HEK293T (cell line): ENCODE data around the gene MECR.

ENCODE experiments used
- CTCF ChIA-PET: fragments of 350-600 bp; formaldehyde crosslinking; extraction: SDS; loops from one replicate; lab custom pipeline; 2021; ENCODE audit warnings: antibody characterized with exemption, inconsistent platforms; lab: Yijun Ruan, JAX
- POLR2A ChIA-PET: fragments of 350-600 bp; formaldehyde crosslinking; extraction: SDS; loops from one replicate; lab custom pipeline; 2020; ENCODE audit warnings: antibody characterized with exemption, inconsistent platforms; lab: Yijun Ruan, JAX
- DNase-seq: peaks from one replicate; pipeline ENCODE4 v3.0.0; 2012; ENCODE audit warnings: mixed read lengths; ENCODE audit errors: extremely low spot score
- ARNT ChIP-seq: fragments of 450-650 bp; IDR thresholded peaks from 2 replicates; pipeline ENCODE4 v1.6.1; 2017; ENCODE audit warnings: mild to moderate bottlenecking
- BHLHE40 ChIP-seq: fragments of 450-650 bp; IDR thresholded peaks from 2 replicates; pipeline ENCODE4 v1.6.1; 2016; ENCODE audit warnings: mild to moderate bottlenecking, moderate library complexity, borderline replicate concordance
- CTBP1 ChIP-seq: fragments of 450-650 bp; IDR thresholded peaks from 2 replicates; pipeline ENCODE4 v1.6.1; 2016; ENCODE audit warnings: borderline replicate concordance
- ELF4 ChIP-seq: fragments of 450-650 bp; IDR thresholded peaks from 2 replicates; pipeline ENCODE4 v1.6.1; 2017; ENCODE audit warnings: antibody characterized with exemption
- FOXA1 ChIP-seq: fragments of 450-650 bp; IDR thresholded peaks from 2 replicates; pipeline ENCODE4 v1.6.1; 2016; ENCODE audit warnings: mild to moderate bottlenecking
- FOXK2 ChIP-seq: fragments of 450-650 bp; IDR thresholded peaks from 2 replicates; pipeline ENCODE4 v1.6.1; 2016; ENCODE audit warnings: mild to moderate bottlenecking
- FOXM1 ChIP-seq: fragments of 450-650 bp; IDR thresholded peaks from 2 replicates; pipeline ENCODE4 v1.6.1; 2017; ENCODE audit warnings: mild to moderate bottlenecking, borderline replicate concordance
- HDGF ChIP-seq: fragments of 450-650 bp; IDR thresholded peaks from 2 replicates; pipeline ENCODE4 v1.6.1; 2017; ENCODE audit warnings: antibody characterized with exemption, borderline replicate concordance
- L3MBTL2 ChIP-seq: fragments of 450-650 bp; conservative IDR thresholded peaks from 2 replicates; pipeline ENCODE4 v1.6.1; 2016; ENCODE audit warnings: mild to moderate bottlenecking
- LEF1 ChIP-seq: fragments of 450-650 bp; IDR thresholded peaks from 2 replicates; pipeline ENCODE4 v1.6.1; 2017; ENCODE audit warnings: mild to moderate bottlenecking, borderline replicate concordance
- NFRKB ChIP-seq: fragments of 450-650 bp; IDR thresholded peaks from 2 replicates; pipeline ENCODE4 v1.6.1; 2016; ENCODE audit warnings: mild to moderate bottlenecking, moderate library complexity
- SP1 ChIP-seq: fragments of 450-650 bp; IDR thresholded peaks from 2 replicates; pipeline ENCODE4 v1.6.1; 2017
- SUZ12 ChIP-seq: fragments of 450-650 bp; IDR thresholded peaks from 2 replicates; pipeline ENCODE4 v1.6.1; 2016; ENCODE audit warnings: mild to moderate bottlenecking
- TARDBP ChIP-seq: fragments of 450-650 bp; IDR thresholded peaks from 2 replicates; pipeline ENCODE4 v1.6.1; 2016
- ZNF384 ChIP-seq: fragments of 450-650 bp; IDR thresholded peaks from 2 replicates; pipeline ENCODE4 v1.6.1; 2016
- TF ChIP-seq, protein P1 (sequence below): fragments of 450-650 bp; IDR thresholded peaks from 2 replicates; pipeline ENCODE4 v1.6.1; 2016

Gene MECR

DNA sequence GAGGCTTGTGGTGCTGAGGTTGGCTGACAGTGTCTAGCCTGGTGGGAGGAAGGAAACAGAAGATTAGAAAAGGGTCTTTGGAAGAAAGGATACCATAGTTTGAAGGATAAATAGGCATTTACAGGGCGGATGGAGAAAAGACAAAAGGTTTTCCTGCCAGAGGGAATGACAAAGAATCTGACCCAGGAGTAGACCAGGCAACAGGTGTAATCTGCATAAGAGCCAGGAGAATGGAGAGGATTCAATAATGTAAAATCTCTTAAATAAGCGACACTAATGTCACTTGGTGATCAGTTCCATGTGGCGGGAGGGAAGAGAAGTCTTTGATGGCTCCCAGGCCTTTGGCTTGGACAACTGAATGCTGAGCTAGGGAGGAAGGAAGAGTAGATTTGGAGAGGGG lies 9.4 kb downstream of the MECR start:
- no peak for DNase-seq
- CTCF ChIA-PET = no interaction called here
- POLR2A ChIA-PET = interaction anchor here (0.9 to 1.0 kb wide), 2 partner anchors 9 to 10 kb away, joined by 3 to 5 read pairs; no protein-coding TSS in a partner anchor
- TF ChIP-seq ZNF384 = no peak
- TF ChIP-seq TARDBP = no peak
- TF ChIP-seq LEF1 = no peak

GRCh38 chr1:29218223-29218622 lies 12.5 kb downstream of the MECR start:
- TF ChIP-seq SP1 = no peak
- no peak for TF ChIP-seq ELF4
- TF ChIP-seq, protein P1, sequence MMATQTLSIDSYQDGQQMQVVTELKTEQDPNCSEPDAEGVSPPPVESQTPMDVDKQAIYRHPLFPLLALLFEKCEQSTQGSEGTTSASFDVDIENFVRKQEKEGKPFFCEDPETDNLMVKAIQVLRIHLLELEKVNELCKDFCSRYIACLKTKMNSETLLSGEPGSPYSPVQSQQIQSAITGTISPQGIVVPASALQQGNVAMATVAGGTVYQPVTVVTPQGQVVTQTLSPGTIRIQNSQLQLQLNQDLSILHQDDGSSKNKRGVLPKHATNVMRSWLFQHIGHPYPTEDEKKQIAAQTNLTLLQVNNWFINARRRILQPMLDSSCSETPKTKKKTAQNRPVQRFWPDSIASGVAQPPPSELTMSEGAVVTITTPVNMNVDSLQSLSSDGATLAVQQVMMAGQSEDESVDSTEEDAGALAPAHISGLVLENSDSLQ = no peak
- TF ChIP-seq SUZ12 = no peak
- TF ChIP-seq TARDBP = no peak
- TF ChIP-seq FOXM1 = no peak
- no peak for TF ChIP-seq CTBP1
- DNase-seq = no peak
- POLR2A ChIA-PET = interaction anchor here (1.3 kb wide), 1 partner anchor 13 kb away, joined by 3 read pairs; no protein-coding TSS in a partner anchor
- CTCF ChIA-PET = no interaction called here

- DNase-seq = no peak
- CTCF ChIA-PET = no interaction called here
- TF ChIP-seq FOXK2 (no peak), SUZ12 (no peak), ARNT (no peak), SP1 (no peak), HDGF (no peak), LEF1 (no peak), ZNF384 (no peak), L3MBTL2 (no peak), FOXM1 (no peak), FOXA1 (no peak), CTBP1 (no peak), ELF4 (no peak), TARDBP (no peak), NFRKB (no peak), BHLHE40 (no peak)
- TF ChIP-seq, protein P1 = no peak
- POLR2A ChIA-PET = no interaction called here
These were observed 13.1 kb downstream of the MECR start for GRCh38 chr1:29217633-29218032.

GRCh38 chr1:29213055-29213454 lies 17.7 kb downstream of the MECR start:
- no peak for DNase-seq
- POLR2A ChIA-PET = no interaction called here

DNA sequence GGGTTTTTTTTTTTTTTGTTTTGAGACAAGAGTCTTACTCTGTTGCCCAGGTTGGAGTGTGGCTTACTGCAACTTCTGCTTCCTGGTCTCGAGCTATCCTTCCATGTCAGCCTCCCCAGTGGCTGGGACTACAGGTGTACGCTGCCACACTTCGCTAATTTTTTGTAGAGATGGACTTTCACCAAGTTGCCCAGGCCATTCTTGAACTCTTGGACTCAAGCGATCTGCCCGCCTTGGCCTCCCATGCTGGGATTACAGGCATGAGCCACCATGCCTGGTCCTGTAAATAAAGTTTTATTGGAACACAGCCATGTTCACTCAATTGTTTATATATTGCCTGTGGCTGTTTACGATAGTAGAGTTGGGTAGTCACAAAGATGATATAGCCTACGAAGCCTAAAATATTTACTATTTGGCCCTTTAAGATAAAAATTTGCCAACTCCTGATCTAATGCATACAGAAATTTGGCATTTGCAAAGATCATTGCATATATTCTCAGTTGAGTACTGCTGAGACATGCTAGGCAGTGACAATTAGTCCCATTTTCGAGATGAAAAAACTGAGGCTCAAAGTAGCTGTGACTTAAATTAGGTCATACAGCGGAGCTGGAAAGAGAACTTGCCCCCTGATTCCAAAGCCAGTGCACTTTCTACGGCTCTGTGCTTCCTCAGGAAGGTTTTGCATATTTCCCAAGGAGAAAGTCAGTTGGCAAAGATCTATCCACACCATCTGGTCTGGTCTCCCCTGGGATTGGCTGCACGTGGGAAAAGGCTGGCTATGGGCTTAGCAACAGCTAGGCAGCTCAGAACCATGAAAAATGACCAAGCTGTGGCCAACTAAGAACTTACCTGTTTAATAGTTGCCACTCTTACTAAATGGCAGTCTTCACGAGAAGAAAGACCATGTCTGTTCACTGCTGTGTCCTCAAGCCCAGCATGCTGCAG lies 19.4 kb downstream of the MECR start:
- no peak for DNase-seq
- POLR2A ChIA-PET = interaction anchor here (2.3 kb wide), 1 partner anchor 29 kb away, joined by 5 read pairs; the partner anchor contains the start of gene SRSF4
- CTCF ChIA-PET = no interaction called here
- no peak for TF ChIP-seq NFRKB
- no peak for TF ChIP-seq SUZ12
- no peak for TF ChIP-seq ELF4
- no peak for TF ChIP-seq BHLHE40
- TF ChIP-seq CTBP1 = no peak
- TF ChIP-seq TARDBP = no peak
- no peak for TF ChIP-seq HDGF

More at GRCh38 chr1:29213055-29213454, 17.7 kb downstream of the MECR start:
- no peak for TF ChIP-seq BHLHE40
- TF ChIP-seq SUZ12 = no peak
- no peak for TF ChIP-seq ELF4
- TF ChIP-seq FOXK2 = no peak
- no peak for TF ChIP-seq NFRKB
- TF ChIP-seq ARNT = no peak
- no peak for TF ChIP-seq ZNF384
- CTCF ChIA-PET = interaction anchor here (0.6 kb wide), 1 partner anchor 428 kb away, joined by 3 read pairs; no protein-coding TSS in a partner anchor

GRCh38 chr1:29210278-29211085 lies 20.3 kb downstream of the MECR start:
- TF ChIP-seq BHLHE40 (no peak), L3MBTL2 (no peak), ELF4 (no peak), FOXK2 (no peak), ZNF384 (no peak), FOXA1 (no peak), CTBP1 (no peak), SUZ12 (no peak), HDGF (no peak)
- ChIA-PET CTCF (no interaction called here), POLR2A (interaction anchor here (2.3 kb wide), 1 partner anchor 29 kb away, joined by 5 read pairs; the partner anchor contains the start of gene SRSF4)

More at GRCh38 chr1:29210278-29211085, 20.3 kb downstream of the MECR start:
- DNase-seq = no peak
